ENCODE results near the gene SPAG8.

The SPAG8 gene

GRCh38 chr9:35792024-35792813 lies 19.8 kb downstream of the SPAG8 start:
- peak overlapping the region; percentile 64 for H3K4me3 ChIP-seq (ENCODE audit: control insufficient read depth, low read depth, low read length)
- DNase-seq (ENCODE audit: low read depth): no peak
- no peak for TF ChIP-seq CTCF (IDR thresholded peaks at IDR 0.05; ENCODE audit: control insufficient read depth, insufficient read depth, low read depth, low read length, missing control alignments)

- no peak for DNase-seq (ENCODE audit: low read depth)
These were observed 20.7 kb downstream of the SPAG8 start, which contains the start of gene NPR2 for GRCh38 chr9:35791297-35791921. TSS of gene NPR2 (plus strand) at chr9:35791591. CDS start at chr9:35792409, 818 bp downstream.

GRCh38 chr9:35790385-35791296 lies 21.4 kb downstream of the SPAG8 start:
- peak overlapping the region; percentile 28; the same call in 1 of the 2 replicates for H3K4me3 ChIP-seq (ENCODE audit: control insufficient read depth, low read depth, low read length)
- peak; percentile 55 for DNase-seq (ENCODE audit: low read depth)
- peak; percentile 87 for TF ChIP-seq CTCF (IDR thresholded peaks at IDR 0.05; ENCODE audit: control insufficient read depth, insufficient read depth, low read depth, low read length, missing control alignments)

More at GRCh38 chr9:35791297-35791921, 20.7 kb downstream of the SPAG8 start, which contains the start of gene NPR2:
- H3K4me3 ChIP-seq (ENCODE audit: control insufficient read depth, low read depth, low read length): peak within 1 kb of the TSS; percentile 64
- no peak for TF ChIP-seq CTCF (IDR thresholded peaks at IDR 0.05; ENCODE audit: control insufficient read depth, insufficient read depth, low read depth, low read length, missing control alignments)

- DNase-seq (ENCODE audit: low read depth): no peak
- TF ChIP-seq CTCF (IDR thresholded peaks at IDR 0.05; ENCODE audit: control insufficient read depth, insufficient read depth, low read depth, low read length, missing control alignments): no peak
- H3K4me3 ChIP-seq (ENCODE audit: control insufficient read depth, low read depth, low read length): no peak overlapping the region
These were observed 22.1 kb downstream of the SPAG8 start for GRCh38 chr9:35790025-35790384.

- TF ChIP-seq CTCF (IDR thresholded peaks at IDR 0.05; ENCODE audit: control insufficient read depth, insufficient read depth, low read depth, low read length, missing control alignments): no peak
- DNase-seq (ENCODE audit: low read depth): no peak
- no peak overlapping the region for H3K4me3 ChIP-seq (ENCODE audit: control insufficient read depth, low read depth, low read length)
These were observed 22.5 kb downstream of the SPAG8 start for GRCh38 chr9:35789541-35789940.

GRCh38 chr9:35783418-35783817 lies 28.6 kb downstream of the SPAG8 start:
- TF ChIP-seq CTCF (IDR thresholded peaks at IDR 0.05; ENCODE audit: control insufficient read depth, insufficient read depth, low read depth, low read length, missing control alignments): no peak
- no peak for DNase-seq (ENCODE audit: low read depth)

More at GRCh38 chr9:35783418-35783817, 28.6 kb downstream of the SPAG8 start:
- no peak overlapping the region for H3K4me3 ChIP-seq (ENCODE audit: control insufficient read depth, low read depth, low read length)
